T-cell (primary cell): ENCODE measurements around the gene TNPO2. TPM values are rescaled to one million over a fixed set of nuclear protein-coding genes. Genes with fewer than 3 reads are reported as not detected.

Source experiments
- ATAC-seq, 4 experiments: fragments of 200-7000 bp in 3 of 4; fragments of 150-1000 bp in 1 of 4; cut with Tn5 transposase; replicated peaks in 1 of 4; 1 replicate in 3 of 4; 2 replicates in 1 of 4; pipeline ENCODE4 v1.10.0; 2021; ENCODE audit warnings: moderate library complexity in 3 of 4, mild to moderate bottlenecking in 2 of 4, moderate number of reproducible peaks in 1 of 4
- CTCF ChIA-PET, 2 donors: fragments of 300-600 bp; sonication (Branson Sonifier 250); formaldehyde crosslinking; loops; one replicate each; lab custom pipeline; 2022; ENCODE audit warnings: antibody characterized with exemption in 2 of 2; lab: Charles Lee
- POLR2A ChIA-PET, 2 donors: fragments of 300-600 bp; sonication (Branson Sonifier 250); formaldehyde crosslinking; loops; one replicate each; lab custom pipeline; 2022; ENCODE audit warnings: antibody characterized with exemption in 2 of 2; lab: Charles Lee
- DNase-seq, 35 experiments: peaks; one replicate each; pipeline versions ENCODE4 v3.0.0 to v3.0.0-alpha.2; 2013 to 2023
- H3K27ac ChIP-seq: one replicate; pipeline ENCODE4 v1.5.1; 2013; ENCODE audit warnings: low read length
- H3K27me3 ChIP-seq, 2 experiments: replicated peaks in 1 of 2; 1 replicate in 1 of 2; 2 replicates in 1 of 2; pipeline versions ENCODE4 v1.6.1 to v1.7.0; 2013; ENCODE audit warnings: low read length in 1 of 2, mixed read lengths in 1 of 2; ENCODE audit not compliant: control insufficient read depth in 2 of 2, insufficient read depth in 2 of 2; ENCODE audit errors: extremely low read depth in 1 of 2
- H3K36me3 ChIP-seq, 2 donors: 1 replicate in 1 of 2; 2 replicates in 1 of 2; pipeline versions ENCODE4 v1.6.1 to v1.7.0; 2013; ENCODE audit warnings: low read length in 1 of 2; ENCODE audit not compliant: control insufficient read depth in 2 of 2, insufficient read depth in 1 of 2; ENCODE audit errors: extremely low read depth in 1 of 2
- H3K4me1 ChIP-seq, 2 experiments: 1 replicate in 1 of 2; 2 replicates in 1 of 2; pipeline versions ENCODE4 v1.6.1 to v1.7.0; 2013; ENCODE audit warnings: low read length in 2 of 2, mixed read lengths in 1 of 2; ENCODE audit not compliant: insufficient read depth in 2 of 2, control insufficient read depth in 1 of 2; ENCODE audit errors: extremely low read depth in 1 of 2
- H3K4me3 ChIP-seq, 2 donors: 1 replicate in 1 of 2; 2 replicates in 1 of 2; pipeline versions ENCODE4 v1.5.1 to v1.7.0; 2013; ENCODE audit warnings: mild to moderate bottlenecking in 2 of 2, low read length in 1 of 2, moderate library complexity in 1 of 2; ENCODE audit not compliant: control insufficient read depth in 1 of 2; ENCODE audit errors: extremely low read depth in 1 of 2
- H3K9me3 ChIP-seq: 2 replicates; pipeline ENCODE4 v1.7.0; 2013
- H3K27ac Mint-ChIP-seq, 2 donors: one replicate each; pipeline ENCODE4 v1.8.0; 2020 to 2021; ENCODE audit warnings: mild to moderate bottlenecking in 2 of 2, mixed read lengths in 2 of 2
- H3K27me3 Mint-ChIP-seq, 2 donors: one replicate each; pipeline ENCODE4 v1.8.0; 2021 to 2022; ENCODE audit warnings: mixed read lengths in 2 of 2
- H3K36me3 Mint-ChIP-seq: one replicate; pipeline ENCODE4 v1.8.0; 2021; ENCODE audit warnings: mixed read lengths
- H3K4me1 Mint-ChIP-seq, 3 donors: one replicate each; pipeline ENCODE4 v1.8.0; 2020 to 2022; ENCODE audit warnings: mixed read lengths in 3 of 3, mild to moderate bottlenecking in 1 of 3
- H3K4me3 Mint-ChIP-seq, 3 donors: one replicate each; pipeline ENCODE4 v1.8.0; 2020 to 2022; ENCODE audit warnings: mild to moderate bottlenecking in 3 of 3, mixed read lengths in 3 of 3, moderate library complexity in 3 of 3
- H3K9me3 Mint-ChIP-seq, 3 donors: one replicate each; pipeline ENCODE4 v1.8.0; 2020 to 2022; ENCODE audit warnings: mixed read lengths in 3 of 3
- WGBS: methylation state at CpG from one replicate; pipeline ENCODE4 v1.1.5; 2013; ENCODE audit warnings: missing lambda C conversion rate; ENCODE audit not compliant: insufficient coverage; 5-methylcytosine and 5-hydroxymethylcytosine counted together
- total RNA-seq, 35 experiments: library from RNA in 6 of 35; stranded (reverse) in 6 of 35; fragments of 120-200 nt in 1 of 35; gene quantifications; one replicate each; pipeline versions ENCODE4 v1.2.1 to v1.2.4 and lab custom pipeline; 2013 to 2026

TNPO2 gene
- total RNA-seq, 5 donors from 2014 or later (not counting 1 experiment from before 2014, with no cell fraction given): 53.7 to 78.8 (median 62.6) TPM

DNA sequence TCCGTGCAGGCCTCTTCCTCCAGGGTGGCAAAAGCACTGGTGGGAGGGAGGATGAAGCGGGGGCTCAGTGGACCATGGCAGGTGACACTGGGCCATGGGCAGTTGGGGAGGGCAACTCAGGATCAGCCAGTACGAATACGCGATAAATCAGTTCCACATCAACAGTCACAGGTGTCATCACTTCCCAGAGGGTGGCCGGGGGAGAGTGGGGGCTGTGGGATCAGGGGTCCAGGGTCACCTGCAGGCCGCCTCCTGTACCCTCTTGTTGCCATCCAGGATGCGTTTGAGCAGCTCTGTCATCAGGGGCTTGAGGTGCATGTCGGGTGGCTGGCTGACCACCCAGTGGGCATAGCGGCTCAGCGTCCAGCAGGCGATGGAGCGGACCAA lies 17.4 kb downstream of the TNPO2 start:
- 94% methylated on average over 8 of the region's 13 CpGs for WGBS
- CTCF ChIA-PET: no interaction called here
- Histone ChIP-seq H3K4me3 (no peak overlapping the region), H3K27ac (no peak overlapping the region), H3K4me1 (no peaks in the 10 kb centered on the region), H3K9me3 (no peaks in the 10 kb centered on the region), H3K36me3 (peaks cover 36 to 75% of the 10 kb centered on the region in 2 donors), H3K27me3 (no peaks in the 10 kb centered on the region)
- H3K27ac Mint-ChIP-seq: no peak overlapping the region
- DNase-seq (no peak), ATAC-seq (no peak)
- POLR2A ChIA-PET: no interaction called here
- H3K4me3 Mint-ChIP-seq: no peak overlapping the region
- H3K9me3 Mint-ChIP-seq: no peaks in the 10 kb centered on the region
- no peaks in the 10 kb centered on the region for H3K4me1 Mint-ChIP-seq
- no peaks in the 10 kb centered on the region for H3K27me3 Mint-ChIP-seq
- H3K36me3 Mint-ChIP-seq: peaks cover 32% of the 10 kb centered on the region

DNA sequence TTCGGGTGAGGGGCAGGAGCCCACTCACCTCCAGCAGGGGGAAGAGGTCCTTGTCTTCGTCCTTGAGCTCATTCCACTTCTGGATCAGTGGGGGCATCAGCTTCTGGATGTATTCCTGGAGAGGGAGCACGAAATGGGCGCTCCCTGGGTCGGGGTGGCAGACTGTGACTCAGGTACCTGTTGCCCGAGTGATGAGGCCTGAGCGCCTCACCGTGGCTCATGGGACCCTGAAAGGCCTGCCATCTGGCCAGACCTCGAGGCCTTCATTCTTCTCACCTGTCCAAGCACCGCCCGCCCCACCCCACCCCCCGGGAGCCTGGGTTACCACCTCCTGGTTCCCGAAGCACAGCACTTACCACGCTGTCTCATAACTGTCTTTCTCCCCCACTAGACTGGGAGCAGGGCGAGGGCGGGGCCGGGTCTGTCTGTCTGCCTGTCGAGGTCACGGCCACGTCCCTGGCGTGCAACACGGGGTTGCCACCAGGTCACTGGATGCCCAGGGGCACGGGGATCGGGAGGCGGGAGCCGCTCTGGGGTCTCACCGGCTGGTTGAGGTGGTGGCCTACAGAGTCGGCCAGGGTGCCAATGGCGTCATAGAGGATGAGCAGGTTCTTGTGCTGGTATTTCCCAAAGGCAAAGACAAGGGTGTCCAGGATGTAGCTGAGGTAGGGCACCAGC lies 17.9 kb downstream of the TNPO2 start:
- ATAC-seq (no peak), DNase-seq (no peak)
- no peaks in the 10 kb centered on the region for H3K4me1 ChIP-seq
- H3K4me3 Mint-ChIP-seq: no peak overlapping the region
- no peaks in the 10 kb centered on the region for H3K27me3 ChIP-seq
- H3K9me3 ChIP-seq: no peaks in the 10 kb centered on the region
- no peaks in the 10 kb centered on the region for H3K9me3 Mint-ChIP-seq
- H3K4me3 ChIP-seq: no peak overlapping the region
- H3K36me3 Mint-ChIP-seq: peaks cover 37% of the 10 kb centered on the region
- ChIA-PET POLR2A (no interaction called here), CTCF (no interaction called here)
- no peaks in the 10 kb centered on the region for H3K27me3 Mint-ChIP-seq
- H3K4me1 Mint-ChIP-seq: no peaks in the 10 kb centered on the region
- H3K36me3 ChIP-seq: peaks cover 39 to 76% of the 10 kb centered on the region in 2 donors
- H3K27ac ChIP-seq: no peak overlapping the region
- H3K27ac Mint-ChIP-seq: no peak overlapping the region
- WGBS: 97% methylated on average over 27 of the region's 29 CpGs

DNA sequence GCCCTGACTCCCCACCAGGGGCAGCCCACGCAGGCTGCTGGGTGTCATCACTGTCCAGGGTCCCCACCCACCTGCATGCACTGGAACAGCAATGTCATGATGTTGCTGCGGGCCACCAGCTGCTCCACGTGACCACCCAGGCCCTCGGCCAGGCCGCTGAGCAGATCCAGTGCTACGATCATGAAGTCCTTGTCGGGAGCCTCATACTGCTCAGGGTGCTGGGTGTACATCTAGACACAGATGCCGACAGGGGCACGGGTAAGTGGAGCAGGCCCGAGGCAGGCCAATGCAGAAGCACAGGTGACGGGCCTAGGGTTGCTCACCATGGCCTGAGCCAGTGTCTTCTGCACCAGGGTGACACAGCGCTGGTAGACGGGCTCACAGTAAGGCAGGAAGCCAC lies 18.6 kb downstream of the TNPO2 start:
- peaks cover 35% of the 10 kb centered on the region for H3K36me3 Mint-ChIP-seq
- 95% methylated on average over 13 of the region's 13 CpGs for WGBS
- POLR2A ChIA-PET: no interaction called here

DNA sequence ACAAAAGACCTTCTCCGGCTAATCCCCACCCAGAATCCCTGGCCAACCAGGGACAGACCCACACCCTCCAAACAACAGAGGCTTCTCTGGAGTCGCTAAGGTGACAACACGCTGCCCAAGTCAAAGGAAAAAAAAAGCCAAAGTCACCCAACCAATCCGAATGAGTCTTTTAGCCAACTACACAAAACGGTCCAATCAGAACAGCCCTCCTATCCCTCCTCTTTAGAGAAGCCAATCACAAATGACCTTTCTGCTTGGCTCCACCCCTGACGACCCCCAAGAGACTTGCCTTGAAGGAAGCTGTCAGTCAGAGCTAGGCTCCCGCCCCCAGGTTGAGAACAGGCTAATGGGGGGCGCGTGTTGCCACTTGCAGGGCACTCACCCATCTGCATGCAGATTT lies 20.7 kb downstream of the TNPO2 start:
- H3K4me3 Mint-ChIP-seq: no peak overlapping the region
- Histone ChIP-seq H3K27ac (no peak overlapping the region), H3K36me3 (peaks cover 37 to 59% of the 10 kb centered on the region in 2 donors), H3K27me3 (no peaks in the 10 kb centered on the region), H3K4me1 (no peaks in the 10 kb centered on the region), H3K4me3 (no peak overlapping the region), H3K9me3 (no peaks in the 10 kb centered on the region)
- DNase-seq: peak in 1 of 35 experiments; percentile 29
- H3K9me3 Mint-ChIP-seq: no peaks in the 10 kb centered on the region
- H3K4me1 Mint-ChIP-seq: peaks cover 0 to 2% (median 2%) of the 10 kb centered on the region in 3 donors
- peak in 1 of 4 experiments; percentile 50 for ATAC-seq
- H3K27me3 Mint-ChIP-seq: no peaks in the 10 kb centered on the region
- POLR2A ChIA-PET: interaction anchor here in 1 of 2 donors (0.6 kb wide), 1 partner anchor 74 kb away, joined by 6 read pairs; no protein-coding TSS in a partner anchor
- no peak overlapping the region for H3K27ac Mint-ChIP-seq
- WGBS: 93% methylated on average over 8 of the region's 9 CpGs
- CTCF ChIA-PET: no interaction called here
- H3K36me3 Mint-ChIP-seq: peaks cover 34% of the 10 kb centered on the region

More for the DNA sequence above, 18.6 kb downstream of the TNPO2 start:
- CTCF ChIA-PET: no interaction called here
- no peaks in the 10 kb centered on the region for H3K4me1 Mint-ChIP-seq
- Histone ChIP-seq H3K4me1 (no peaks in the 10 kb centered on the region), H3K27ac (no peak overlapping the region), H3K4me3 (no peak overlapping the region), H3K36me3 (peaks cover 41 to 70% of the 10 kb centered on the region in 2 donors), H3K9me3 (no peaks in the 10 kb centered on the region), H3K27me3 (no peaks in the 10 kb centered on the region)
- no peak for ATAC-seq
- H3K27ac Mint-ChIP-seq: no peak overlapping the region
- DNase-seq: no peak
- H3K4me3 Mint-ChIP-seq: no peak overlapping the region
- no peaks in the 10 kb centered on the region for H3K9me3 Mint-ChIP-seq
- no peaks in the 10 kb centered on the region for H3K27me3 Mint-ChIP-seq

DNA sequence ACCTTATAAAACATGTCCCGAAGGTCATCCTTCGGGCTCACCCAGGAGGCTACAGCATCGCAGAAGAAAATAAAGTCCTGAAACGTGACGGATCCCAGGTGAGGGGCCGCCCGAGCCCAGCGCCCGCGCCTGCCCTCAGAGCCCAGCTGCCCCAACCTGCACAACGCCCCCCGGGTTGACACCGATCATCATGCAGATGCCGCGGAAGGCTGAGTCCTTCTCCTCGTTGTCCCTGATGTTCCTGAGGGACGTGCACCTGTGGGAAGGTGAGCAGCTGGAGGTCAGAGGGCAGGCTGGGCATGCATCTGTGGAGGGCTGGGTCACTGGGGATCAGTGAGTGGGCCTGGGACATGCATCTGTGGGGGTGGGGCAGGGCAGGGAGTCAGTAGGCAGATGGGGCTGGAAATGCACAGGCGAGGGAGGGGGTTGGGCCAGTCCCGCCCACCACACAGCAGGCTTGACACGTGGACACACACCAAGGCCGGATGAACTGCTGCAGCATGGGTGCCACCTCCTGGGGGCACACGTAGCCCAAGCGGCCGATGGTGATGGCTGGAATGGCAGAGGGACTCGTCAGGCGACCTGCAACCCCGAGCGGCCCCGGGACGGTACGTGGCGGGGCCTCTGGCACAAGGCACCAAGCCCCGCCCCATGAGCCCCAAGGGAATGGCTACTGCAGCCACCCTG lies 22.0 kb downstream of the TNPO2 start:
- Histone ChIP-seq H3K9me3 (no peaks in the 10 kb centered on the region), H3K27ac (no peak overlapping the region), H3K27me3 (no peaks in the 10 kb centered on the region), H3K36me3 (peaks cover 37 to 53% of the 10 kb centered on the region in 2 donors), H3K4me3 (no peak overlapping the region), H3K4me1 (peaks cover 3 to 6% of the 10 kb centered on the region in 2 experiments)
- no peak overlapping the region for H3K4me3 Mint-ChIP-seq
- H3K27me3 Mint-ChIP-seq: no peaks in the 10 kb centered on the region
- H3K4me1 Mint-ChIP-seq: peaks cover 0 to 4% (median 4%) of the 10 kb centered on the region in 3 donors
- WGBS: 95% methylated on average over 29 of the region's 33 CpGs
- peaks cover 34% of the 10 kb centered on the region for H3K36me3 Mint-ChIP-seq
- no peak overlapping the region for H3K27ac Mint-ChIP-seq
- DNase-seq: no peak
- ATAC-seq: no peak
- no peaks in the 10 kb centered on the region for H3K9me3 Mint-ChIP-seq
- POLR2A ChIA-PET: no interaction called here
- CTCF ChIA-PET: no interaction called here

DNA sequence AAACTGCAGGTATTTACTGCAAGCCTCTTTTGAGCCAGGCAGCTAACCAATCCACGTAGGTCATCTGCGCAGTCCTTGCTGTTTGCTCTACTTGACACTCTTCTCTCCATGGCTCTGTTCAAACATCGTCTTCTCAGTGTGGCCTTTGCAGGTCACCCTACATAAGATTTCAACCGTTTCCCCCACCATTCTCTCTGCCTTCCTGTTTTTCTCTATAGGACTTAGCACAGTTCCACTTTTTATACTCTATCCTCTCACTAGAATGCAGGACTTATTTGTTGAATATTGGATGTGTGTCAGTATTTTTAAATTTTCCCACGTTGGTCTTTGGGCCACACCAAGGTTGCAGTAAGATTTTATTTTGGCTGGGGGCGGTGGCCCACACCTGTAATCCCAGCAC lies 25.6 kb downstream of the TNPO2 start:
- H3K27me3 ChIP-seq: no peaks in the 10 kb centered on the region
- Mint-ChIP-seq H3K9me3 (no peaks in the 10 kb centered on the region), H3K4me1 (peaks cover 0 to 14% (median 11%) of the 10 kb centered on the region in 3 donors), H3K27me3 (no peaks in the 10 kb centered on the region), H3K4me3 (peak overlapping the region; percentile 9 to 63 (median 54)), H3K27ac (peak overlapping the region; percentile 16 to 24), H3K36me3 (peaks cover 13% of the 10 kb centered on the region)
- no peak overlapping the region for H3K27ac ChIP-seq
- CTCF ChIA-PET: no interaction called here
- no peak overlapping the region for H3K4me3 ChIP-seq
- POLR2A ChIA-PET: no interaction called here
- ATAC-seq (no peak), DNase-seq (no peak)
- no peaks in the 10 kb centered on the region for H3K9me3 ChIP-seq
- peaks cover 16 to 19% of the 10 kb centered on the region in 2 donors for H3K36me3 ChIP-seq
- 92% methylated on average over 5 of the region's 6 CpGs for WGBS
- peaks cover 6 to 26% of the 10 kb centered on the region in 2 experiments for H3K4me1 ChIP-seq
